Nucleus accumbens (tissue), 56 donors: ENCODE measurements around the gene ENG.
A peak's percentile ranks its signal among the peaks of the same experiment; 100 is the strongest.

Experiments
- DNase-seq, 56 donors: peaks; one replicate each; lab custom pipeline; 2025; lab: John Stamatoyannopoulos, UW

ENG gene

DNA sequence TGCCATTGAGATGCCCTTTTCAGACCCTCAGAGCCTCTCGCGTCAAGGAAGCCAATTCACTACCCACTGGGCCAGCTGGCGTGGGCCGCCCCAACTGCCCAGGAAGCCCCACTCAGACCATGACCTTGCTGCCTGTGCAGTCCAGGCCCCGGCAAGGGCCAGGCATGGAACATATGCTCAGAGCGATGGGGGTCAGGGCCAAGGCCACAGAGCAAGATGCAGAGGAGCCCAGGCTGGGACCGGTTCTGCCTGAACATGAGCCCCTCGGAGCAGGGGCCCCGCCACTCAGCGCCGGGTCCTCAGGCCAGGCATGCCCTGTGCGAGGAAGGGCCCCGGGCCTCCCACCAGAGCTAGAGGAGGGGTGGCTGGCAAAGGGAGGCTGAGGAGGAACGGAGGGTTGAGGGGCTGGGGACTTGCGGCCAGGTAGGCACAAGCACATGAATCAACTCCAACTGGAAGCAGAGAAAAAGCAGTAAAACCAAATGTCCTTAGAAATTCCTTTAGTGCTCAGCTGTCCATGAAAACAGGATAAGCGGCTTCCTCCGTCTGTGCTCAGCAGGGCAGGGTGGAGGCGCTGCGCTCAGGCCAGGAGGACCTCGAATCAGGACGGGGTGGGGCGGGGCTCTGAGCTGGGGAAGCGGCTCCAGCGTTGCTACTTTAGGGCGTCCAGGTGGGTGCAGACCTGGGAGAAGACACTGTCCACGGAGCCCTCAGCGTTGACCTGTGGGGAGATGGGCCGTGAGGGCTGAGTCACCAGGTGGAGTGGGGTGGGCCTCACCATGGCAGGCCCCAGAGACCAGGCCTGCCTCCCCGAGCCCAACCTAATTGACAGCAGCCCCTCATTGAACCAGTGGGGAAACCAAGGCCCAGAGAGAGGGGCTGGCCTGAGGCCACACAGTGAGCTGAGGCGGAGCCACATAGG lies 13.2 kb upstream of the ENG start:
- no peak for DNase-seq

DNA sequence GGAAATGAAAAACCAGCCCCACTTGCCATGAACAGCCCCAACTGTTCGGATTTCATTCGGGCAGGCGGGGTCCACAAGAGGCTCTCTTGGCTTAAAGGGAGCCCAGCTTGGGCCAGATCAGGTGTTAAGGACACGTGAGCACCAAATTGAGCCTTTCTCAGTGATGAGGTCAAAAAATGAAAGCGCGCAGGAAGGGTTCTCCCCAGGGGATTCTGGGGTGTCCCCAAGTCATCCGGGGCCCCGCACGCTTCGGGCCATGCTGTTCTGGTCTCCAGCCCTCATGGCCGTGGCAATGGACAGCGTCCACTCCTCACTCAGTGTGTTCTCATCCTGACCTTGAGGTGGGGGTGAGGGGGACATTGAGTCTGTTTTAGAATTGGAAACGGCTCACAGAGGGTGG lies 12.1 kb upstream of the ENG start:
- DNase-seq, result no peak

DNA sequence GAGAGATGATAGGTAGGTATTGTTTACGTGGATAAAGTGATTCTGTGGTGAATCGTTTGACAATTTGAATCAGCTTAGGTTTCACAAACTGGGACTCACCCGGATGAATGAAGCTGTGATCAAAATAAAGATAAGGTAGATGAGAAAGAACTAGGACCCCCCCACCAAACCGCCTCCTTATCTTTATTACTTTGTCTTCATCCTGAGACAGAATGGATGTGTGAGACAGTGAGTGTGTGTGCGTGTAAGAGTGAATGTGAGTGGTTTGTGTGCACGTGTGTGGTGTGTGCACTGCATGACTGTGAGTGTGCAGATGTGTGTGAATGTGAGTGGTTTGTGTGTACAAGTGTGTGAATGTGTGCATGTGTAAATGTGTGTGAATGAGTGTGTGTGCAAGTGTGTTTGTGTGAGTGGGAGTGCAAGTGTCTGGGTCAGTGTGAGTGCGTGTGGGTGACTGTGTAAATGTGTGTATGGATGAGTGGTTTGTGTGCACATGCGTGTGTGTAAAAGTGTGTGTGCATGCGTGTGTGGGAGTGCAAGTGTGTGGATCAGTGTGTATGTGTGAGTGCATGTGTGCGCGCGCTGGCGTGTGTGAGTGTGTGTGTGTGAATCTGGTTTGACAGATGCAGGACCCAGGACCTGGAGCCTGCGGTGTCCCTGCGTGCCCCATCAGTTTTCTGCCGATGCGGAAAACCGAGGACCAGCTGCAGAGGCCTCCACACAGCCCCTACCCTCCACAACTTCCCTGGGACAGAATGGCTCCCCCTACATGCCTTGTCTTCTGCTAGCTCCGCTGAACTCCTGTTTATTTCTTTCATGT lies 11.4 kb upstream of the ENG start:
- no peak for DNase-seq

- no peak for DNase-seq
Observed at GRCh38 chr9:127863191-127863621, 8.7 kb upstream of the ENG start.

DNA sequence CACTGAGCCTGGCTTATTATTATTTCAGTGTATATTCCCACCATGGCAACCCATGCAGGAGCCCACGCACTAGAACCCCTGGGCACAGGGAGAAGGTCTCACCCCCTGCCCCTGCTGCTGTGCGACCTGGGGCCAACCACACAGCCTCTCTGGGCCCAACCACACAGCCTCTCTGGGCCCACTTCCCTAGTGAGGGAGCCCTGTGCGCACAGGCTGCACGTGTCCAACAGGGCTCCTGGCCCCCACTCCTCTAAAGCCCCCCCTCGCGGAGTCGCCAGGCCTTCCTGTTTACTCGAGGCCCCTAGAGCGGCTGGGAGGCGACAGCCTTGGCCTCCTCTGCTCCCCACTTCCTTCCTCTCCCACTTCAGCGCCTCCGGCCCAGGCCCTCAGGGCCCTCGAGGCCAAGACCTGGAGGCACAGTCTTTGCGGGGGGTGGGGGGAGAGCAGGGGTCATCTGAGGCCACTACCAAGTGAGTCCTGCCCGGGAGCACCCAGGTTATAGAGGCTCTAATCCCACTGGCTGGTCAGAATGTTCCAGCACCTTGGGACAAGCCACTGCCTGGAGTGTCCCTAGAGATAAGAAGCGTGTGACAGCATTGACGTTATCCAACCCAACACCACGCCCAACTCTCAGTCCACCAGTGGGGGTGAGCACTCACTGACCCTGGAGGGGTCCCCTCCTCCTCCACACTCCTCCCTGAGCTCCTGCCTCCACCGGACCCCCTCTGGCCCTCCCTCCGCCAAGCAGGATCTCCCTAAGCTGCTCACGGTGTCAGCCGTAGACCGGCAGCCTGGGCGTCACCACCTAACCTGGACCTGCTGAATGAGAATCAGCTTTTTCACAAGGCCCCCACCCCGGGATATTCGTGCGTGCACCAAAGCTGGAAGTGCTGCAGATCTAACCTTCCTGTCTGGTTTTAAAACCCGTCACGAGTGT lies 7.9 kb upstream of the ENG start:
- peak in 22 of 56 donors; percentile 10 to 53 (median 24) for DNase-seq

GRCh38 chr9:127860779-127861178 lies 6.3 kb upstream of the ENG start:
- DNase-seq, result no peak

DNA sequence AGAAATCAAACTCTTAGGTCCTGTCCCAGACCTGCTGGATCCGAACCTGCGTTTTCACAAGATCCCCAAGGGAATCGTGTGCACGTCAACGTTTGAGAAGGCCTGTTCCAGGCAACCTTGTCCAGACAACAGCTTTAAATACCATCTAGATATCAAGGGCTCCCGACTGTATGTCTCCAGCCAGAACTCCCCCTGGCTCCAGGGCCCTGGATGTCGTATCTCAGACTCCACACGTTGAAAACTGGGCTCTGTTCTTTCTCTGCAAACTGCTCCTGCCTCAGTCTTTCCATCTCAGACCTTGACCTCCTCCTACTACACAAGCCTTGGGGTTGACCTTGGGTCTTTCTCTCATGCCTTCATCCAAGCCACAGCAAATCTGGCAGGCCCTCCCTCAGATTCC lies 5.8 kb upstream of the ENG start:
- no peak for DNase-seq

DNA sequence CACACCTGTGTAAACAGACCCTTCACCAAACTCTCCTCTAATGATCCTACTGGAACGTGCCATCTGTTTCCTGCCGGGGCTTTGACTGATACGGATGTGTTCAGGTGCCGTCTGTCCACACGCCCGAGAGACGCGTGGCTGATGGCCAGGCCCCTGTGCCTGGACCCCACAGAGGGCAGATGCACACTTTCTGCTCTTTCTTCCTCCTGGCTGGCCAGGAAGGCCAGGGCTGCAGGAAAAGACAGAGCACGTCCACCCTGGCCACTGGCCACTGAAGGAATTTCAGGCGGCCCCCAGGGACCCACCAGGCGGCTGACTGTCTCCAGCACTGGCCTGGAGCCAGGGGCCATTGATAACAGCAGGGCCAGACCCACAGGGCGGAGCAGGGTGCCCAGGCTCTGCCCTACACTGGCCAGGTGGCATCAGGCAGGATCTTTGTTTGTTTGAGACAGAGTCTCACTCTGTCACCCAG lies 3.6 kb upstream of the ENG start:
- no peak for DNase-seq

- DNase-seq, result no peak
Observed at GRCh38 chr9:127857278-127857677, 2.8 kb upstream of the ENG start.

- no peak for DNase-seq
Observed at GRCh38 chr9:127856729-127857116, 2.3 kb upstream of the ENG start.

GRCh38 chr9:127856094-127856728 lies 1.8 kb upstream of the ENG start:
- no peak for DNase-seq

DNA sequence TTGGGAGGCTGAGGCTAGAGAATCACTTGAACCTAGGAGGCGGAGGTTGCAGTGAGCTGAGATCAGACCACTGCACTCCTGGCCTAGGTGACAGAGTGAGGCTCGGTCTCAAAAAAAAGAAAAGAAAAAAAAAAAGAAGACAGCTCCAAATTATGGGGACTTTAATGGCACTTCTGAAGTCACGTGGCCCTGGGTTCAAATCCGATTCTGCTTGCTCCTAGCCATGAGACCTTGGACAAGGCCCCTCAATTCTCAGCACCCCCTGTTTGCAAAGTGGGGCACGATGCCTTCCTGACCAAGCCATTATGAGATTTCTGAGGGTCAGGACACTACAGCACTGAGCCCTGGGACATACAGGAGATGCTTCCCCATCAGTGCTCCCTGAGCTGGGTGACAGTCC lies 1.1 kb upstream of the ENG start:
- DNase-seq, result no peak

DNA sequence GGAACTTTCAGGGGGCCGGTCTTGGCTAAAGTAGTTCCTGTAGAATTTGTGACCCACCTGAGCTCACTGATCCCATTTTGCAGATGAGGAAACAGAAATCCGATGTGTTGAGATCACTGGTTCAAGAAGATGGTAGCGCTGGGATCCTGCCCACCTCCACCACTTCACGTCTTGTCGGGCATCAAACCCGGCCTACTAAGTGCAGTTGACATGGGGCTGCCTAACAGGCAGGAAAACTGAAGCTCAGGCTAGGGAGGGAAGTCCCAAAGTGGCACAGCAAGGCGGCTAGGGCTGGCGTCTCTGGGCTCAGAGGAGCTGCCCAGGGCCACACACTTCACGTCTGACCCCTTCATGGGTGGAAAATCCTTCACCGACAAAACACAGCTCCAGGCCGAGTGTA lies 502 bp upstream of the ENG start:
- no peak for DNase-seq

GRCh38 chr9:127853312-127854183 lies 910 bp downstream of the ENG start:
- no peak for DNase-seq

- no peak for DNase-seq
Observed at GRCh38 chr9:127852829-127853228, 1.6 kb downstream of the ENG start.

- no peak for DNase-seq
Observed at GRCh38 chr9:127850286-127850830, 4.1 kb downstream of the ENG start.

DNA sequence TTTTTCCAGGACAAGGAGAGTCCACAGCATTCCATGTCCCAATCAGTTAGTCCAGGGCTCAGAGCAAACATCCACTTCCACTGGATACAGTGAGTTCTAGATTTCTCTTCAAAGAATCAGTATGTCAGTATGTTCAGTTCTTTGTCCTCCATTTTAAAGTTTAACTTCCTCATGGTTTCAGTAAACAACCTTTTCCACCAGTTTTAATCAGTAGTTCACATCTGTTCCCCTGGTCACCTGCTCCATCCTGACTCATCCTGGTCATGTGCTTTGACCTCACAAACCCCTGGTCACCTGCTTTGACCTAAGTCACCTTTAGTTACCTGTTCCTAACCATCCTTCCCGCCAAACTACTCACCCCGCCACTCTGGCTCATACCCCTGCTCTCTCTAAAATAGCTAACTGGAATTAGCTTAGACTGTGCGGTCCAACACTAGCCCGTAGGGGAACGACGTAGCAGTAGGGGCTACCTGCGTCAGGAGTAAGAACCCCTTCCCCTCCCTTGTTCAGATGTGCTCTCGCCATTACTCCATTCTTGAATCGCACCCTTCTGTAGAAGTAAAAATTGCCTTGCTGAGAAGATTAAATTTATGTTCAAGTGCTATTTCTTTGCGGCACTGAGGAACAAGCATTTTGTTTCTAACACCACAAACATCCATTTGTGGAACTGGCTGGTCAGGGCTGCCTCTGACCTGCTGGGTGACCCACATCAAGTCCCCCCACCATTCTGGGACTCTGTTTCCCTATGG lies 5.5 kb downstream of the ENG start:
- no peak for DNase-seq
